Subcutaneous abdominal adipose tissue (tissue), 5 donors: ENCODE data around the gene FBLL1.
A peak's percentile ranks its signal among the peaks of the same experiment; 100 is the strongest.

Experiments used
- H3K27ac ChIP-seq: one replicate; pipeline ENCODE4 v1.7.0; 2013; ENCODE audit warnings: low read depth, mild to moderate bottlenecking, inconsistent platforms, low read length, moderate library complexity
- H3K27me3 ChIP-seq, 5 donors: one replicate each; pipeline ENCODE4 v1.7.0; 2013; ENCODE audit warnings: low read length in 5 of 5, inconsistent platforms in 1 of 5; ENCODE audit not compliant: control insufficient read depth in 5 of 5, insufficient read depth in 4 of 5
- H3K36me3 ChIP-seq, 5 donors: one replicate each; pipeline ENCODE4 v1.7.0; 2013; ENCODE audit warnings: low read length in 5 of 5; ENCODE audit not compliant: control insufficient read depth in 5 of 5, insufficient read depth in 5 of 5
- H3K4me1 ChIP-seq, 5 donors: one replicate each; pipeline ENCODE4 v1.7.0; 2013; ENCODE audit warnings: low read length in 5 of 5, mild to moderate bottlenecking in 3 of 5, moderate library complexity in 1 of 5; ENCODE audit not compliant: control insufficient read depth in 5 of 5, insufficient read depth in 5 of 5
- H3K4me3 ChIP-seq, 5 donors: one replicate each; pipeline ENCODE4 v1.7.0; 2013; ENCODE audit warnings: low read length in 5 of 5, low read depth in 1 of 5
- H3K9ac ChIP-seq, 5 donors: one replicate each; pipeline ENCODE4 v1.7.0; 2013; ENCODE audit warnings: low read length in 5 of 5, mild to moderate bottlenecking in 4 of 5, moderate library complexity in 3 of 5
- H3K9me3 ChIP-seq, 5 donors: one replicate each; pipeline ENCODE4 v1.7.0; 2013; ENCODE audit warnings: low read length in 5 of 5; ENCODE audit not compliant: control insufficient read depth in 5 of 5
- donor health status: healthy.
- donor health status: healthy.
- donor health status: healthy.
- donor health status: healthy.
- donor health status: healthy.

Gene FBLL1

DNA sequence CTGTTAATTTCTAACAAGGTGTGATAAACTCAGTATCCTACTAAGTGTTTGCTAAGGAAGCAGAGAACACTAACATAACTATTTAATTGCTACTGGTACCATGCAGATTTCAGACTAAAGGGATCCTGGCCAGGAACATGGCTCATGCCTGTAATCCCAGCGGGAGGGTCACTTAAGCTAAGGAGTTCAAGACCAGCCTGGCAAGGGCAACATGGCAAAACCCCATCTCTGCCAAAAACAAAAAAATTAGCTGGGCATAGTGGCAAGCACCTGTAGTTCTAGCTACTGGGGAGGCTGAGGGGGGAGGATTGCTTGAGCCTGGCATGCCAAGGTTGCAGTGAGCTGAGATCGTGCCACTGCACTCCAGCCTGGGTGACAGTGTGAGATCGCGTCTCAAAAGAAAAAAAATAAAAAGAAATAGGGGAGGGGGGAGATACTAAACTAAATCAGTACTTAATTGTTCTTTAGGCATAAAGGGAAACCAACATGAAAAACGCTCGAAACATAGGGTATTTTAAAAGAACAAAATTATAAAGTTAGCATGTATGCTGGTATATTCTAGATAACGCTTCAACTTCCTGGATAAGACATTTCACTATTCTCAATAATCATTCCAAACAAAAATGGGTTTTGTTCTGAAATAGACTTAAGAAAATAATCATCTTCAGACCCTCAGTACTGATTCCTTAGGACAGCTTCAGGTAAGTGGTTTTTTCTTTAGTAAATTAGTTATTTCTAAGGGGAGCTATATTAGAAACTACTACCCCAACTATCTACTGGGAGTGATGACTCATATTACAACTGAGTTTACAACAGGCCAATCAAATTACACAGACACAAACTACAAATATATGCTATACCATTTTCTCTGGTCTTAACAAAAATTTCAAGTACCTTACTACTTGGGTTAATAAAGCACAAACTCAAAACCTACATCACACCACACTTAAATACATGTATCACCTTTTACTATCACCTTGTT, 46.6 kb downstream of the FBLL1 start:
- H3K9me3 ChIP-seq = no peaks in the 10 kb centered on the region
- H3K9ac ChIP-seq = no peak overlapping the region
- no peak overlapping the region for H3K27ac ChIP-seq
- H3K27me3 ChIP-seq = no peaks in the 10 kb centered on the region
- peaks cover 4 to 37% (median 26%) of the 10 kb centered on the region in 5 donors for H3K4me1 ChIP-seq
- no peak overlapping the region for H3K4me3 ChIP-seq
- H3K36me3 ChIP-seq = no peaks in the 10 kb centered on the region

DNA sequence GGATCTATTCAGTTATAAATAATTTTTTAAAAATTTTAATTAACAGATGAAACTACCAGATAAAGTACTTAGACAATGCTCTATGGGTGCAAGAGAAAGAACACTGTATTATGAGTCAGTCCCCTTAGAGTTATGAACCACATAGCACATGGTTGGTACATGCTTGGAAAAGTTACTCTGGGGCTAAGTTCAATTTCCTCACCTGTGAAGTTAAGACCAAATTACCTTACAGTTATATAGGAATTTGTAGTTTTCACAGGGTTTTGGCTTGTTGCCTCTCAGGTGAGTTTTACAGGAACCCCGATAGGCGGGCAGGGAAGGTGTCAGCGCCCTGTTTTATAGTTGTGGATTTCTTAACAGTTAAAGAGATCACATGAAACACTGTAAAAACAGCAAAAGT, 48.9 kb downstream of the FBLL1 start:
- H3K4me1 ChIP-seq = peaks cover 4 to 33% (median 26%) of the 10 kb centered on the region in 5 donors
- peak overlapping the region; percentile 92 for H3K27ac ChIP-seq
- no peaks in the 10 kb centered on the region for H3K9me3 ChIP-seq
- no peaks in the 10 kb centered on the region for H3K36me3 ChIP-seq
- H3K9ac ChIP-seq = peak overlapping the region; percentile 90 to 99 (median 97)
- peak overlapping the region; percentile 74 to 94 (median 92) for H3K4me3 ChIP-seq
- H3K27me3 ChIP-seq = no peaks in the 10 kb centered on the region

DNA sequence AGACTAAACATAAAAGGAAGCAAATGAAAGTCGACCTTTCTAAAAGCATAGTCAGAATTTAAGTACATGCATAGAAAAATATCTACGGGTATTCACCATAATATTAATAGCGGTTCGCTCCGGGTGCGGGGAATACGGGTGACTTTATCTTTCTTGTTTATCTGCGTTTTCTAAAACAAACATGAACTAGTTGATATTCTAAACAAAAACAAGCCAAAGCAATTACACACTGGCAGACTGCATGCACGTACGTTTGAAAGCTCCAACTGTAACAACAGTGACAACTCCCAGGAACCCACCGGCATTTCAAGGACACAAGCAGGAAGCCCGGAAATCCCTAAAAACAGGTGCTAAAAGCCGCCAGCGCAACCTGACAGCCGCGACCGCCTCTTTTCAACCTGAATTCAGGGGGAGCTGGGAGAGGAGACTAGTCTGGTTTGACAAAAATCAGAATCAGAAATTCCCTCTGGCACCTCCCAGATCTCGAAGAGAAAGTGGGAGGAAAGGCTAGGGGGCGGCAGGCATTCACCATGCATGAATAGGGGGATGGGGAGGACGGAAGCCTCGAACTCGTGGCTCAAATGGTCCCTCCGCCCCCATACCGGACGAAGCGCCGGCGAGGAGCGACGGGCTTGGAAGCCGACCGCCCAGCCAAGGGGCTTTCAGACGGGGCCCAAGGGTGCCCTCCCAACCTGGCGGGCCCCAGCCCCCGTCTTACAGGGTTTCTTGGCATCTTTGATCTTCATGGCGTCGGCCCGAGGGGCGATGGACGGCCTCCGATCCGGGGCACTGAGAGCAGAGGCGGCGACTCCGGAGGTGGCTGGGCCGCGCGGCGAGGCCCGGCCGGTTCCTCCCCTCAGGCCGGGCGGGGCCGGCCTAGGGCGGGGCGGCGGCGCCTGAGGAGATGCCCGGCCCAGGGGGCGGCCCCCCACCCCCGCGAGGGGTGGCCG, 49.7 kb downstream of the FBLL1 start, which contains the start of gene PANK3:
Gene PANK3, minus strand, starts transcription at position 831 of the 950 bp plus-strand sequence. Its CDS starts 85 bp downstream, at position 746.
- peak within 1 kb of the TSS; percentile 92 for H3K27ac ChIP-seq
- peaks cover 4 to 33% (median 26%) of the 10 kb centered on the region in 5 donors for H3K4me1 ChIP-seq
- no peaks in the 10 kb centered on the region for H3K9me3 ChIP-seq
- no peaks in the 10 kb centered on the region for H3K36me3 ChIP-seq
- peak within 1 kb of the TSS; percentile 74 to 94 (median 93) for H3K4me3 ChIP-seq
- no peaks in the 10 kb centered on the region for H3K27me3 ChIP-seq
- H3K9ac ChIP-seq = peak within 1 kb of the TSS; percentile 90 to 99 (median 97)

DNA sequence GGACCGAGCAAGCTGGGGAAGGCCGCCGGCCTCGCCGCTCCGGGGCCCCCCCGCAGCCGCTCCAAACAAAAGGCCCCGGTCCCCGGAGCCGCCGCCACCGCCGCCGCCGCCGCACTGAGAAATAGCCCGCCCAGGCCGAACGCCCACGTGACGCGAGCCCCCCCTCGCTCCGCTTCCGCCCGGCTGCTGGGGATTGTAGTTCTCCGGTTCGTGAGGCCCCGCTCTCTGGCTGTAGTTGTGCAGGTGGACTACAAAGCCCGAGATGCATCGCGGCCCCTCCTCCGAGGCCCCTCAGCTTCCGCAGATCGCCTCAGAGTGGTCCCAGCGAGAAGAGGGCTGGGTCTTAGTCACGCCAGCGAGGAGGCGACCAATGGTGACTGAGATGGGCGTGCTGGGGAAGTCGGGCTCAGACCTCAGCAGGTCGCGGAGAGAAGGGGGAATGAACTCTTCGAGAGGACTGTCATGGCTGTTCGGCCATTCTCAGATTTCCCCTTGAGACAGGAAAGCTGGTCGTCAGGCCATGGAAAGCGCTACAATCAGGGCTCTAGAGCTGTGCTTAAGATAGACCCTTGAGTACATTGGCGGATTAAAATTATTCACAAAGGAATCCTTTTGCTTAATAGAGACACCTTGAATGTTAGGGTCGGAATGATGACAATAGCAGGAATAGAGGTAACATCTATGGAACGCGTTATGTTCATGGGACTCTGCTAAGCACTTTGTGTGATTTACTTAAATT, 50.6 kb downstream of the FBLL1 start:
- Histone ChIP-seq H3K9ac (peak overlapping the region; percentile 17 to 99 (median 95)), H3K4me1 (peaks cover 4 to 33% (median 26%) of the 10 kb centered on the region in 5 donors)

DNA sequence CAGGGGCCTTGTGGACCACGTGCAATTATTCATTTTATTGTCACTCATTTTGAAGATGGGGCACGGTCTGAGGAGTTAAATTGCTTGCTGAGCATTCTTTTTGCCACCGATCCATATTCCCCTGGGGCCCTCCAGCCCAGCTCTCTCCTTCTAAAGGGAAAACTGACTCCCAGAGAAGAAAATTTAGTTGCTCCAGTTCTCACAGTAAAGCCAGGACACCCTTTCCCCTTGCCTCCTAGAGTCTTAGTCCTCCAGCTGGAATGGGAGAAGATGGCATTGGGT, 51.1 kb downstream of the FBLL1 start:
- peak overlapping the region; percentile 68 to 94 (median 92) for H3K4me3 ChIP-seq
- H3K27me3 ChIP-seq = no peaks in the 10 kb centered on the region
- H3K9me3 ChIP-seq = no peaks in the 10 kb centered on the region
- H3K4me1 ChIP-seq = peaks cover 4 to 31% (median 25%) of the 10 kb centered on the region in 5 donors
- H3K9ac ChIP-seq = peak overlapping the region; percentile 17 to 95 (median 63)
- peak overlapping the region; percentile 92 for H3K27ac ChIP-seq
- no peaks in the 10 kb centered on the region for H3K36me3 ChIP-seq

More for the DNA sequence above, 50.6 kb downstream of the FBLL1 start:
- Histone ChIP-seq H3K27me3 (no peaks in the 10 kb centered on the region), H3K9me3 (no peaks in the 10 kb centered on the region), H3K27ac (peak overlapping the region; percentile 92), H3K4me3 (peak overlapping the region; percentile 74 to 94 (median 92)), H3K36me3 (no peaks in the 10 kb centered on the region)
